ENCODE measurements around the gene OXNAD1. TPM values are rescaled to one million over a fixed set of nuclear protein-coding genes. Genes with fewer than 3 reads are reported as not detected.
A peak's percentile ranks its signal among the peaks of the same experiment; 100 is the strongest.

Gene OXNAD1
- total RNA-seq, 1 donor from 2014 or later, result 17.6 TPM

DNA sequence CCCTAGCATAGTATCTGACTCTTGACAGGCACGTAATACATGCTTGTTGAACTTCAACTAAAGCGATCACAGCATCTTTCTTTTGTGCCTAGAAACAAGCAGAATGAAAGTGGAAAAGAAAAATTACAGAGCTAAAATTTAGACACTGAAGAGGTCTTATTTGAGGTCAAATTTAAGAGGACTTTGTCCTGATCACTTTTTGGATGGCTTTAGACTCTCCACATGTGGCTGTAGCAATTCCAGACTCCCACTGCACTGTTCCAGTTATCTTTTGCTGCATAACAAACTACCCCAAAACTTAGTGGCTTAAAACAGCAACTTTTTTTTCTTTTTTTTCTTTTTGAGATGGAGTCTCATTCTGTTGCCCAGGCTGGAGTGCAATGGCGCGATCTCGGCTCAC, 23.8 kb upstream of the OXNAD1 start:
- H3K27me3 ChIP-seq (ENCODE audit: control insufficient read depth, insufficient read depth, low read length), result no peaks in the 10 kb centered on the region
- TF ChIP-seq, protein P1, sequence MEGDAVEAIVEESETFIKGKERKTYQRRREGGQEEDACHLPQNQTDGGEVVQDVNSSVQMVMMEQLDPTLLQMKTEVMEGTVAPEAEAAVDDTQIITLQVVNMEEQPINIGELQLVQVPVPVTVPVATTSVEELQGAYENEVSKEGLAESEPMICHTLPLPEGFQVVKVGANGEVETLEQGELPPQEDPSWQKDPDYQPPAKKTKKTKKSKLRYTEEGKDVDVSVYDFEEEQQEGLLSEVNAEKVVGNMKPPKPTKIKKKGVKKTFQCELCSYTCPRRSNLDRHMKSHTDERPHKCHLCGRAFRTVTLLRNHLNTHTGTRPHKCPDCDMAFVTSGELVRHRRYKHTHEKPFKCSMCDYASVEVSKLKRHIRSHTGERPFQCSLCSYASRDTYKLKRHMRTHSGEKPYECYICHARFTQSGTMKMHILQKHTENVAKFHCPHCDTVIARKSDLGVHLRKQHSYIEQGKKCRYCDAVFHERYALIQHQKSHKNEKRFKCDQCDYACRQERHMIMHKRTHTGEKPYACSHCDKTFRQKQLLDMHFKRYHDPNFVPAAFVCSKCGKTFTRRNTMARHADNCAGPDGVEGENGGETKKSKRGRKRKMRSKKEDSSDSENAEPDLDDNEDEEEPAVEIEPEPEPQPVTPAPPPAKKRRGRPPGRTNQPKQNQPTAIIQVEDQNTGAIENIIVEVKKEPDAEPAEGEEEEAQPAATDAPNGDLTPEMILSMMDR (IDR thresholded peaks at IDR 0.05; ENCODE audit: insufficient read depth, low read length, severe bottlenecking), result no peak
- no peaks in the 10 kb centered on the region for H3K36me3 ChIP-seq (ENCODE audit: control insufficient read depth, insufficient read depth, low read length)
- no peak for FAIRE-seq
- H3K4me3 ChIP-seq (ENCODE audit: low read depth, low read length), result no peak overlapping the region
- DNase-seq (ENCODE audit: low read depth), result no peak

DNA sequence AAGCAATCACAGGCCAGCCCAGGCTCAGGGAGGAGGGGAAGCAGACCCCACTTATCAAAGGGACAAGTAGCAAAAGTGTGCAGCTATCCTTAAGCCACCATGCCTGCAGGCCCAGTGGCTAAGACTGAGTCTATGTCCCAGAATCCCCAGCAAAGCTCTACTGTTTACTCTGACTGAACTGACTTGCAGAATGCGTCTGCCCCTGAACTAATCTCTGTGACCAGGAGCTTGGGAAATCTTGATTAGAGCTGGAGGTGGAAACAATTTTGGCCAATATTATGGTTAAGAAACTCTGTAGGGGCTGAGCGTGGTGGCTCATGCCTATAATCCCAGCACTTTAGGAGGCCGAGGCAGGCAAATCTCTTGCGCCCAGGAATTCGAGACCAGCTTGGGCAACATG, 22.8 kb upstream of the OXNAD1 start:
- no peak overlapping the region for H3K4me3 ChIP-seq (ENCODE audit: low read depth, low read length)
- TF ChIP-seq, protein P1 (IDR thresholded peaks at IDR 0.05; ENCODE audit: insufficient read depth, low read length, severe bottlenecking), result no peak
- no peaks in the 10 kb centered on the region for H3K27me3 ChIP-seq (ENCODE audit: control insufficient read depth, insufficient read depth, low read length)
- DNase-seq (ENCODE audit: low read depth) (no peak), FAIRE-seq (no peak)
- no peaks in the 10 kb centered on the region for H3K36me3 ChIP-seq (ENCODE audit: control insufficient read depth, insufficient read depth, low read length)

DNA sequence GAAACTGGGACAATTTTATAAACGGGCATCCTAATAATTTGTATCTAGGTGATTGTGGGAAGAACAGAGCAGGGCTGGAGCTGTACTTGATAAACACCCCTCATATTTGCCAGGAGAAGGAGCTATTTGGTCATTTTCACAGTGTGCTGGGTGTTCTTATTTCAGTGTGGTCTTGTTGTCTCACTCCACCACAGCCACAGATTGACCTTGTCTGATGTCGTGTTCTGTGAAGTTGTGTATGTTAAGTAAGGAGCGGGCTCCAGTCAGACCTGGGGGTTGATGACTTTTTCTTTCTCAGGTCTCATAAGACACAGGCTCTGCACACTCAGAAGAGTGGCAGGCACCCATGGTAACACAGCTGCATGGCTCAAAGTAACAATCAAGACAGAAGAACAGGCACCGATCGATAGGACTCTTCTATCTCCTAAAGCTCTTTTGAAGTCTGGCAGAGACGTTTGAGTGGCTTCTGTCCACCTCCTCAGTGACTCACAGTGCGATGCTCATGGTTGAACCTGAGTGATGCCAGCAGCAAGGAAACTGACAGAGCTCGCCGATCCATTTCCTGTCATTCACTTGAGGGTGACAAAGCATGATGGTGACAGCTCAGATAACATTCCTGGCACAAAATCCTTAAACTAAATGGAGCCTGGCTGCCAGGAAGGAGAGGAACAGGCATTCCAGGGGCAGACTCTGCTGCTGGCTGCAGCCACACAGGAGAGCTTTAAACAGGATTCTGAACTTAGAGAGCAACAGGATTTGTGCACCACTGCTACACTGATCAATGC, 21.1 kb upstream of the OXNAD1 start:
- DNase-seq (ENCODE audit: low read depth), result peak; percentile 29
- FAIRE-seq, result no peak
- no peaks in the 10 kb centered on the region for H3K27me3 ChIP-seq (ENCODE audit: control insufficient read depth, insufficient read depth, low read length)
- H3K4me3 ChIP-seq (ENCODE audit: low read depth, low read length), result no peak overlapping the region
- TF ChIP-seq, protein P1 (IDR thresholded peaks at IDR 0.05; ENCODE audit: insufficient read depth, low read length, severe bottlenecking), result no peak
- H3K36me3 ChIP-seq (ENCODE audit: control insufficient read depth, insufficient read depth, low read length), result no peaks in the 10 kb centered on the region

DNA sequence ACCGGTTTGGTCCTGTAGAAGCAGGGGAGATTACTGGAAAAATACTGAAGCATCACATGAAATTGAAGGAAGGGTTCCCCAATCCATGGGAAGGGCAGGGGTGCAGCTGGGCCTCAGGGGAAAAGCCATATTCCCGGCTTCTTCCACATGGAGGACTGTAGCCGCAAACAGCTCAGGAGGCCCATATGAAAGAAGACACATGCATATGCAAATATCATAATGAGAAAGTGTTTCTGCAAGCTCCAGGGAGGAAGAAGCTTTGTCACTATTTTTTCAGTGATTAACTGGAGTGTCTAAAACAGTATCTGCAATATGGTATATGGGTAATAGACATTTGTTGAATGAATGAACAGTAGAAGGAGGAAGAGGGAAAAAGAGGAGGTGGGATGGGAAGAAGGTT, 19.4 kb upstream of the OXNAD1 start:
- no peak overlapping the region for H3K4me3 ChIP-seq (ENCODE audit: low read depth, low read length)
- FAIRE-seq (no peak), DNase-seq (ENCODE audit: low read depth) (no peak)
- no peaks in the 10 kb centered on the region for H3K27me3 ChIP-seq (ENCODE audit: control insufficient read depth, insufficient read depth, low read length)
- TF ChIP-seq, protein P1 (IDR thresholded peaks at IDR 0.05; ENCODE audit: insufficient read depth, low read length, severe bottlenecking), result no peak
- H3K36me3 ChIP-seq (ENCODE audit: control insufficient read depth, insufficient read depth, low read length), result no peaks in the 10 kb centered on the region

DNA sequence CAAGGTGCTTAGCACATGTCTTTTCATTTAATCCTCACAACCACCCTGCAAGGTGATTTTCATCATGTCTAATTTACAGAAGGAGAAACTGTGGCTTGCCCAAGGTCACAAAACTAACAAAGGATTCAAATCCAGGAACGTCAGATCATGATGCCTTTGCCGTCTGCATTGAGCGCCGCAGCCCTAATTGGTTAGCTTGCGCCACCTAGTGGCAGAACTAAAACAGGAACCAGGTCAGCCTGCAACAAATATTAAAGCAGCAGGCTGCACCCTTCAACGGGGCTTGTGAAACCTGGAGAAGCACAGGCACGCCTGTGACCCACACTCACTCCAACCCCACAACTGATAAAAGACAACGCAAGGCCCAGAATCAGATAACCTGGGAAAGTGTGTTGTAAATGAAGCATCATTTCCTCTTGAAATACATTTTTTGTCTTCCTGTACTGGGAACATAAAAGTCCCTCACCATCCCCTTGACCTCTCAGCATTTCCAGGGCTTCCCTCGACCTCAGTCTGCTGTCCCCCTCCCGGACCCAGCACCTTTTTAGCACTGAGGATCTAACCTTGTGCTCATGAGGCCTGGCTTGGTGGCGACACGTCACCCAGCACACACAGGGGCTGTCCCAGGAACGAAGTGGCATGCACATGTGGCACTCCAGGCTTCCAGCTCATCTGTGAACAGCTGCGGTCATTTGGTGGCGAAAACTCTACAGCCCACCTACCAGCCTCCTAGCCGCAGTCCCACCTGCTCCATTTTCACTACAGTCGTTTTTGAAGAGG, 17.5 kb upstream of the OXNAD1 start:
- Histone ChIP-seq H3K4me3 (ENCODE audit: low read depth, low read length) (no peak overlapping the region), H3K36me3 (ENCODE audit: control insufficient read depth, insufficient read depth, low read length) (no peaks in the 10 kb centered on the region), H3K27me3 (ENCODE audit: control insufficient read depth, insufficient read depth, low read length) (no peaks in the 10 kb centered on the region)
- peak; percentile 63 for DNase-seq (ENCODE audit: low read depth)
- no peak for FAIRE-seq
- TF ChIP-seq, protein P1 (IDR thresholded peaks at IDR 0.05; ENCODE audit: insufficient read depth, low read length, severe bottlenecking), result peak; percentile 93
